GM12878 (cell line): ENCODE results near the gene SSC4D. TPM values are rescaled to one million over a fixed set of nuclear protein-coding genes. Genes with fewer than 3 reads are reported as not detected.

Experiments used
- HDAC2 ChIP-seq: fragments of 200-600 bp; sonication (generic); IDR thresholded peaks from 2 replicates; pipeline ENCODE4 v1.6.1; 2017
- IRF4 ChIP-seq: IDR thresholded peaks from 2 replicates; pipeline ENCODE4 v1.6.1; 2011; ENCODE audit warnings: low read depth, low read length
- KAT2A ChIP-seq: conservative IDR thresholded peaks from 2 replicates; pipeline ENCODE4 v1.6.1; 2011; ENCODE audit warnings: low read depth, low read length; ENCODE audit not compliant: control insufficient read depth
- MLLT1 ChIP-seq: fragments of 450-650 bp; IDR thresholded peaks from 2 replicates; pipeline ENCODE4 v1.6.1; 2016; ENCODE audit warnings: mild to moderate bottlenecking
- NFXL1 ChIP-seq: fragments of 450-650 bp; IDR thresholded peaks from 2 replicates; pipeline ENCODE4 v1.6.1; 2017; ENCODE audit warnings: antibody characterized with exemption, mild to moderate bottlenecking, borderline replicate concordance
- NFYB ChIP-seq: IDR thresholded peaks from 2 replicates; pipeline ENCODE4 v1.6.1; 2011; ENCODE audit warnings: low read depth, mild to moderate bottlenecking, low read length, improper control_type of control experiment, moderate library complexity; ENCODE audit not compliant: insufficient read depth
- SIX5 ChIP-seq: IDR thresholded peaks from 2 replicates; pipeline ENCODE4 v1.6.1; 2011; ENCODE audit warnings: mild to moderate bottlenecking, low read depth, low read length, moderate library complexity; ENCODE audit not compliant: severe bottlenecking
- SMC3 ChIP-seq: IDR thresholded peaks from 2 replicates; pipeline ENCODE4 v1.6.1; 2011; ENCODE audit warnings: low read length, improper control_type of control experiment, borderline replicate concordance
- TAF1 ChIP-seq: IDR thresholded peaks from 2 replicates; pipeline ENCODE4 v1.6.1; 2011; ENCODE audit warnings: mild to moderate bottlenecking, low read depth, low read length, borderline replicate concordance
- polyA plus RNA-seq, 11 experiments: library from polyadenylated mRNA; depleted of rRNA in 4 of 11; unstranded in 6 of 11; stranded (reverse) in 5 of 11; fragments of >200 nt; fragmentation: Nextera tagmentation in 4 of 11; fragmentation: Illumina TruSeq in 1 of 11; extraction: Ambion mirVana in 4 of 11; extraction: Trizol in 1 of 11; gene quantifications; 1 replicate in 1 of 11; 2 replicates in 10 of 11; pipeline versions ENCODE4 v1.2.1 to v1.2.3, GENCODE V29; 2011 to 2016; ENCODE audit warnings: inconsistent platforms in 2 of 11, missing spikeins in 2 of 11, low read depth in 1 of 11
- total RNA-seq, 4 experiments: library from RNA; depleted of rRNA in 3 of 4; stranded (reverse); fragments of >200 nt in 3 of 4; fragmentation: Illumina TruSeq in 1 of 4; extraction: Trizol in 1 of 4; gene quantifications; 2 replicates each; pipeline versions ENCODE4 v1.2.1 to v1.2.3, GENCODE V29; 2013 to 2021
- TF ChIP-seq, protein P1 (sequence below): fragments of 450-650 bp; IDR thresholded peaks from 2 replicates; pipeline ENCODE4 v1.6.1; 2017; ENCODE audit warnings: mild to moderate bottlenecking, moderate library complexity
- TF ChIP-seq, protein P2 (sequence below): IDR thresholded peaks from 2 replicates; pipeline ENCODE4 v1.6.1; 2011; ENCODE audit warnings: borderline replicate concordance, low read depth, mild to moderate bottlenecking, moderate library complexity, low read length; ENCODE audit not compliant: insufficient read depth, poor library complexity, severe bottlenecking
- TF ChIP-seq, protein P3 (sequence below): IDR thresholded peaks from 2 replicates; pipeline ENCODE4 v1.6.1; 2012; ENCODE audit warnings: low read depth, low read length, improper control_type of control experiment
- TF ChIP-seq, protein P4 (sequence below): fragments of 150-350 bp; IDR thresholded peaks from 2 replicates; pipeline ENCODE4 v1.6.1; 2016; ENCODE audit warnings: low read depth, low read length
- TF ChIP-seq, protein P5 (sequence below): fragments of 450-650 bp; conservative IDR thresholded peaks from 2 replicates; pipeline ENCODE4 v1.6.1; 2017; ENCODE audit warnings: mild to moderate bottlenecking, moderate library complexity

Gene SSC4D
- total and polyA plus RNA-seq, 10 of the 15 experiments (the other 5 are each of a cell fraction or from before 2014, with no cell fraction given) = 0.08 to 0.79 (median 0.25) TPM; not detected in 1

DNA sequence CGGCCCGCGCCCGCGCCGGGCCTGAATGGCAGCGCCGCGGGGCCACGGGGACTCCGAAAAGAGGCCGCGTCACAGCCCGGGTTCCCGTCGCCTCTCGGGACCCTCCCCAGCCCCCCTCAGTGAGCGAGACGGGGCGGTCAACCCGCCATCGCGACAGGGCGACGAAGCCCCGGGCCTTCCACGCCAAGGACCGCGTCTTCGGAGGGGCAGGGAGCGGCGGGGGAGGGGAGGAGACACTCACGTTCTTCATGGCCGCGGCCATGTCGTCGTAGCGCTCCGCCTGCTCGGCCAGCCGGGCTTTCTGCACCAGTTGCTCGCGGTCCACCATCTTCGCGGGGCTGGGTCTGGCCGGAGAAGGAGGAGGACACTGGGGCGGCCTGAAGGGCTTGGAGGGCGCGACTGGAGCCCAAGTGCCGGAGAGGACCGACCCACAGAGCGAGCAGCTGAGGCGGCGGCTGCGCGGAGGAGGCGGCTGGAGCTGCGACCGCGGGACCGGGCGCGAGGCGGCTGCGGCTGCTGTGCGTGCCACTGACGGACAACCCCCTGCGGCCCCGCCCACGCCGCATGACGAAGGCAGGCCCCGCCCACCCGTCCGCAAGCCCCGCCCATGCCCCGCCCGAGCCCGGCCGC is 50.9 kb downstream of the SSC4D start, which contains the start of gene YWHAG (continued):
- TF ChIP-seq, protein P1, sequence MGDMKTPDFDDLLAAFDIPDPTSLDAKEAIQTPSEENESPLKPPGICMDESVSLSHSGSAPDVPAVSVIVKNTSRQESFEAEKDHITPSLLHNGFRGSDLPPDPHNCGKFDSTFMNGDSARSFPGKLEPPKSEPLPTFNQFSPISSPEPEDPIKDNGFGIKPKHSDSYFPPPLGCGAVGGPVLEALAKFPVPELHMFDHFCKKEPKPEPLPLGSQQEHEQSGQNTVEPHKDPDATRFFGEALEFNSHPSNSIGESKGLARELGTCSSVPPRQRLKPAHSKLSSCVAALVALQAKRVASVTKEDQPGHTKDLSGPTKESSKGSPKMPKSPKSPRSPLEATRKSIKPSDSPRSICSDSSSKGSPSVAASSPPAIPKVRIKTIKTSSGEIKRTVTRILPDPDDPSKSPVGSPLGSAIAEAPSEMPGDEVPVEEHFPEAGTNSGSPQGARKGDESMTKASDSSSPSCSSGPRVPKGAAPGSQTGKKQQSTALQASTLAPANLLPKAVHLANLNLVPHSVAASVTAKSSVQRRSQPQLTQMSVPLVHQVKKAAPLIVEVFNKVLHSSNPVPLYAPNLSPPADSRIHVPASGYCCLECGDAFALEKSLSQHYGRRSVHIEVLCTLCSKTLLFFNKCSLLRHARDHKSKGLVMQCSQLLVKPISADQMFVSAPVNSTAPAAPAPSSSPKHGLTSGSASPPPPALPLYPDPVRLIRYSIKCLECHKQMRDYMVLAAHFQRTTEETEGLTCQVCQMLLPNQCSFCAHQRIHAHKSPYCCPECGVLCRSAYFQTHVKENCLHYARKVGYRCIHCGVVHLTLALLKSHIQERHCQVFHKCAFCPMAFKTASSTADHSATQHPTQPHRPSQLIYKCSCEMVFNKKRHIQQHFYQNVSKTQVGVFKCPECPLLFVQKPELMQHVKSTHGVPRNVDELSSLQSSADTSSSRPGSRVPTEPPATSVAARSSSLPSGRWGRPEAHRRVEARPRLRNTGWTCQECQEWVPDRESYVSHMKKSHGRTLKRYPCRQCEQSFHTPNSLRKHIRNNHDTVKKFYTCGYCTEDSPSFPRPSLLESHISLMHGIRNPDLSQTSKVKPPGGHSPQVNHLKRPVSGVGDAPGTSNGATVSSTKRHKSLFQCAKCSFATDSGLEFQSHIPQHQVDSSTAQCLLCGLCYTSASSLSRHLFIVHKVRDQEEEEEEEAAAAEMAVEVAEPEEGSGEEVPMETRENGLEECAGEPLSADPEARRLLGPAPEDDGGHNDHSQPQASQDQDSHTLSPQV = no peak
- TF ChIP-seq, protein P2, sequence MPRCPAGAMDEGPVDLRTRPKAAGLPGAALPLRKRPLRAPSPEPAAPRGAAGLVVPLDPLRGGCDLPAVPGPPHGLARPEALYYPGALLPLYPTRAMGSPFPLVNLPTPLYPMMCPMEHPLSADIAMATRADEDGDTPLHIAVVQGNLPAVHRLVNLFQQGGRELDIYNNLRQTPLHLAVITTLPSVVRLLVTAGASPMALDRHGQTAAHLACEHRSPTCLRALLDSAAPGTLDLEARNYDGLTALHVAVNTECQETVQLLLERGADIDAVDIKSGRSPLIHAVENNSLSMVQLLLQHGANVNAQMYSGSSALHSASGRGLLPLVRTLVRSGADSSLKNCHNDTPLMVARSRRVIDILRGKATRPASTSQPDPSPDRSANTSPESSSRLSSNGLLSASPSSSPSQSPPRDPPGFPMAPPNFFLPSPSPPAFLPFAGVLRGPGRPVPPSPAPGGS = no peak
- TF ChIP-seq TAF1 (peak; percentile 86), KAT2A (no peak), NFYB (no peak), NFXL1 (no peak), SIX5 (peak; percentile 15), MLLT1 (no peak; the same call in 1 of the 2 replicates), SMC3 (no peak), HDAC2 (no peak), IRF4 (0 out of 2 replicates have a peak, but pooled peaks have one; percentile 2)
- TF ChIP-seq, protein P3, sequence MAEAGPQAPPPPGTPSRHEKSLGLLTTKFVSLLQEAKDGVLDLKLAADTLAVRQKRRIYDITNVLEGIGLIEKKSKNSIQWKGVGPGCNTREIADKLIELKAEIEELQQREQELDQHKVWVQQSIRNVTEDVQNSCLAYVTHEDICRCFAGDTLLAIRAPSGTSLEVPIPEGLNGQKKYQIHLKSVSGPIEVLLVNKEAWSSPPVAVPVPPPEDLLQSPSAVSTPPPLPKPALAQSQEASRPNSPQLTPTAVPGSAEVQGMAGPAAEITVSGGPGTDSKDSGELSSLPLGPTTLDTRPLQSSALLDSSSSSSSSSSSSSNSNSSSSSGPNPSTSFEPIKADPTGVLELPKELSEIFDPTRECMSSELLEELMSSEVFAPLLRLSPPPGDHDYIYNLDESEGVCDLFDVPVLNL = no peak
- TF ChIP-seq, protein P4, sequence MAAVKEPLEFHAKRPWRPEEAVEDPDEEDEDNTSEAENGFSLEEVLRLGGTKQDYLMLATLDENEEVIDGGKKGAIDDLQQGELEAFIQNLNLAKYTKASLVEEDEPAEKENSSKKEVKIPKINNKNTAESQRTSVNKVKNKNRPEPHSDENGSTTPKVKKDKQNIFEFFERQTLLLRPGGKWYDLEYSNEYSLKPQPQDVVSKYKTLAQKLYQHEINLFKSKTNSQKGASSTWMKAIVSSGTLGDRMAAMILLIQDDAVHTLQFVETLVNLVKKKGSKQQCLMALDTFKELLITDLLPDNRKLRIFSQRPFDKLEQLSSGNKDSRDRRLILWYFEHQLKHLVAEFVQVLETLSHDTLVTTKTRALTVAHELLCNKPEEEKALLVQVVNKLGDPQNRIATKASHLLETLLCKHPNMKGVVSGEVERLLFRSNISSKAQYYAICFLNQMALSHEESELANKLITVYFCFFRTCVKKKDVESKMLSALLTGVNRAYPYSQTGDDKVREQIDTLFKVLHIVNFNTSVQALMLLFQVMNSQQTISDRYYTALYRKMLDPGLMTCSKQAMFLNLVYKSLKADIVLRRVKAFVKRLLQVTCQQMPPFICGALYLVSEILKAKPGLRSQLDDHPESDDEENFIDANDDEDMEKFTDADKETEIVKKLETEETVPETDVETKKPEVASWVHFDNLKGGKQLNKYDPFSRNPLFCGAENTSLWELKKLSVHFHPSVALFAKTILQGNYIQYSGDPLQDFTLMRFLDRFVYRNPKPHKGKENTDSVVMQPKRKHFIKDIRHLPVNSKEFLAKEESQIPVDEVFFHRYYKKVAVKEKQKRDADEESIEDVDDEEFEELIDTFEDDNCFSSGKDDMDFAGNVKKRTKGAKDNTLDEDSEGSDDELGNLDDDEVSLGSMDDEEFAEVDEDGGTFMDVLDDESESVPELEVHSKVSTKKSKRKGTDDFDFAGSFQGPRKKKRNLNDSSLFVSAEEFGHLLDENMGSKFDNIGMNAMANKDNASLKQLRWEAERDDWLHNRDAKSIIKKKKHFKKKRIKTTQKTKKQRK = no peak
- TF ChIP-seq, protein P5, sequence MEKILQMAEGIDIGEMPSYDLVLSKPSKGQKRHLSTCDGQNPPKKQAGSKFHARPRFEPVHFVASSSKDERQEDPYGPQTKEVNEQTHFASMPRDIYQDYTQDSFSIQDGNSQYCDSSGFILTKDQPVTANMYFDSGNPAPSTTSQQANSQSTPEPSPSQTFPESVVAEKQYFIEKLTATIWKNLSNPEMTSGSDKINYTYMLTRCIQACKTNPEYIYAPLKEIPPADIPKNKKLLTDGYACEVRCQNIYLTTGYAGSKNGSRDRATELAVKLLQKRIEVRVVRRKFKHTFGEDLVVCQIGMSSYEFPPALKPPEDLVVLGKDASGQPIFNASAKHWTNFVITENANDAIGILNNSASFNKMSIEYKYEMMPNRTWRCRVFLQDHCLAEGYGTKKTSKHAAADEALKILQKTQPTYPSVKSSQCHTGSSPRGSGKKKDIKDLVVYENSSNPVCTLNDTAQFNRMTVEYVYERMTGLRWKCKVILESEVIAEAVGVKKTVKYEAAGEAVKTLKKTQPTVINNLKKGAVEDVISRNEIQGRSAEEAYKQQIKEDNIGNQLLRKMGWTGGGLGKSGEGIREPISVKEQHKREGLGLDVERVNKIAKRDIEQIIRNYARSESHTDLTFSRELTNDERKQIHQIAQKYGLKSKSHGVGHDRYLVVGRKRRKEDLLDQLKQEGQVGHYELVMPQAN = peak; percentile 94
